Fibroblast of skin of left biceps (primary cell): ENCODE measurements around the gene TDRD9.

ENCODE experiments used
- DNase-seq, 2 experiments: peaks; one replicate each; pipeline ENCODE4 v3.0.0-alpha.2; 2013; ENCODE audit warnings: low read depth in 2 of 2

Gene TDRD9

GRCh38 chr14:104101651-104102281 is 173.5 kb downstream of the TDRD9 start:
- no peak for DNase-seq
